ENCODE data around the gene AP1S3.

DNA sequence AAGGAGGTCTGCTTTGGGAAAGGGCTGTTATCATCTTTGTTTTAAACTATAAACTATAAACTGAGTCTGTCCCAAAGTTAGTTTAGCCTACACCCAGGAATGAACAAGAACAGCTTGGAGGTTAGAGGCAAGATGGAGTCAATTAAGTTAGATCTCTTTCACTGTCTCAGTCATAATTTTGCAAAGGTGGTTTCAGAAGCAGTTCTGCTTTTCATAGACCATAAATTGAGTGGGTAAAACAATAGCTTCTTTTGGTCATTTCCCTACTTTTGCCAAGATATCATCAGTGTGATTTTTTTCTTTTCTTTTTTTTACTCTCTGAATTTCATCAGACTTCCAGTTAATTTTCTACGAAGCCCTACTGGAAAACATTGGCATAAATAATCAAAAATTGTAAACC is 117.0 kb downstream of the AP1S3 start:
- TF ChIP-seq, protein P1, sequence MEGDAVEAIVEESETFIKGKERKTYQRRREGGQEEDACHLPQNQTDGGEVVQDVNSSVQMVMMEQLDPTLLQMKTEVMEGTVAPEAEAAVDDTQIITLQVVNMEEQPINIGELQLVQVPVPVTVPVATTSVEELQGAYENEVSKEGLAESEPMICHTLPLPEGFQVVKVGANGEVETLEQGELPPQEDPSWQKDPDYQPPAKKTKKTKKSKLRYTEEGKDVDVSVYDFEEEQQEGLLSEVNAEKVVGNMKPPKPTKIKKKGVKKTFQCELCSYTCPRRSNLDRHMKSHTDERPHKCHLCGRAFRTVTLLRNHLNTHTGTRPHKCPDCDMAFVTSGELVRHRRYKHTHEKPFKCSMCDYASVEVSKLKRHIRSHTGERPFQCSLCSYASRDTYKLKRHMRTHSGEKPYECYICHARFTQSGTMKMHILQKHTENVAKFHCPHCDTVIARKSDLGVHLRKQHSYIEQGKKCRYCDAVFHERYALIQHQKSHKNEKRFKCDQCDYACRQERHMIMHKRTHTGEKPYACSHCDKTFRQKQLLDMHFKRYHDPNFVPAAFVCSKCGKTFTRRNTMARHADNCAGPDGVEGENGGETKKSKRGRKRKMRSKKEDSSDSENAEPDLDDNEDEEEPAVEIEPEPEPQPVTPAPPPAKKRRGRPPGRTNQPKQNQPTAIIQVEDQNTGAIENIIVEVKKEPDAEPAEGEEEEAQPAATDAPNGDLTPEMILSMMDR (IDR thresholded peaks at IDR 0.05), result no peak
- no peak for TF ChIP-seq EZH2phosphoT487 (IDR thresholded peaks at IDR 0.05)
